Measurements from ENCODE around the gene CDK17. TPM values are rescaled to one million over a fixed set of nuclear protein-coding genes. Genes with fewer than 3 reads are reported as not detected.

CDK17 gene
- total RNA-seq, 6 donors from 2014 or later: 31.5 to 71.8 (median 42.5) TPM

- H3K9me3 ChIP-seq: no peaks in the 10 kb centered on the region
- TF ChIP-seq EP300 (IDR thresholded peaks at IDR 0.05): no peak
- no peak for ATAC-seq (ENCODE audit: low FRiP score in 2 of 2)
- DNase-seq: no peak
- H3K27me3 ChIP-seq: no peaks in the 10 kb centered on the region
- no peak overlapping the region for H3K27ac ChIP-seq
- peaks cover 0 to 15% (median 0%) of the 10 kb centered on the region in 4 donors for H3K36me3 ChIP-seq
- WGBS, 2 donors: 74 to 90% methylated on average over 3 of the region's 3 CpGs
- peaks cover 0 to 8% (median 5%) of the 10 kb centered on the region in 4 donors for H3K4me1 ChIP-seq
- H3K4me3 ChIP-seq: no peak overlapping the region
Measured at GRCh38 chr12:96305665-96306064, 94.6 kb downstream of the CDK17 start.

GRCh38 chr12:96303653-96304052, 96.6 kb downstream of the CDK17 start:
- H3K9me3 ChIP-seq: no peaks in the 10 kb centered on the region
- H3K4me3 ChIP-seq: no peak overlapping the region
- DNase-seq (no peak), ATAC-seq (ENCODE audit: low FRiP score in 2 of 2) (no peak)
- peaks cover 0 to 25% (median 0%) of the 10 kb centered on the region in 4 donors for H3K36me3 ChIP-seq
- H3K27me3 ChIP-seq: no peaks in the 10 kb centered on the region
- H3K4me1 ChIP-seq: peaks cover 0 to 7% (median 5%) of the 10 kb centered on the region in 4 donors
- no peak for TF ChIP-seq POLR2AphosphoS5 (IDR thresholded peaks at IDR 0.05)
- TF ChIP-seq POLR2A (IDR thresholded peaks at IDR 0.05): no peak
- TF ChIP-seq CTCF (IDR thresholded peaks at IDR 0.05): no peak
- no peak for TF ChIP-seq EP300 (IDR thresholded peaks at IDR 0.05)
- H3K27ac ChIP-seq: no peak overlapping the region

- DNase-seq (no peak), ATAC-seq (ENCODE audit: low FRiP score in 2 of 2) (no peak)
- 71 to 73% methylated on average over 2 of the region's 2 CpGs for WGBS, 2 donors
- Histone ChIP-seq H3K9me3 (no peaks in the 10 kb centered on the region), H3K4me3 (no peak overlapping the region), H3K4me1 (peaks cover 0 to 6% (median 4%) of the 10 kb centered on the region in 4 donors), H3K36me3 (peaks cover 0 to 25% (median 0%) of the 10 kb centered on the region in 4 donors), H3K27ac (no peak overlapping the region), H3K27me3 (no peaks in the 10 kb centered on the region)
- no peak for TF ChIP-seq POLR2AphosphoS5 (IDR thresholded peaks at IDR 0.05)
- TF ChIP-seq CTCF (IDR thresholded peaks at IDR 0.05): no peak
- no peak for TF ChIP-seq EP300 (IDR thresholded peaks at IDR 0.05)
- no peak for TF ChIP-seq POLR2A (IDR thresholded peaks at IDR 0.05)
Measured at GRCh38 chr12:96302687-96303310, 97.4 kb downstream of the CDK17 start.

- H3K36me3 ChIP-seq: peaks cover 0 to 33% (median 2%) of the 10 kb centered on the region in 4 donors
- H3K4me1 ChIP-seq: peaks cover 0 to 6% (median 4%) of the 10 kb centered on the region in 4 donors
- ATAC-seq (ENCODE audit: low FRiP score in 2 of 2) (no peak), DNase-seq (no peak)
- H3K27ac ChIP-seq: no peak overlapping the region
- WGBS, 2 donors: 86 to 97% methylated on average over 4 of the region's 4 CpGs
- no peaks in the 10 kb centered on the region for H3K9me3 ChIP-seq
- no peak overlapping the region for H3K4me3 ChIP-seq
- no peak for TF ChIP-seq POLR2AphosphoS5 (IDR thresholded peaks at IDR 0.05)
- TF ChIP-seq EP300 (IDR thresholded peaks at IDR 0.05): no peak
- TF ChIP-seq POLR2A (IDR thresholded peaks at IDR 0.05): no peak
- no peak for TF ChIP-seq CTCF (IDR thresholded peaks at IDR 0.05)
- no peaks in the 10 kb centered on the region for H3K27me3 ChIP-seq
Measured at GRCh38 chr12:96301732-96302131, 98.5 kb downstream of the CDK17 start.

- no peaks in the 10 kb centered on the region for H3K9me3 ChIP-seq
- H3K4me1 ChIP-seq: peaks cover 0 to 6% (median 4%) of the 10 kb centered on the region in 4 donors
- no peak for TF ChIP-seq CTCF (IDR thresholded peaks at IDR 0.05)
- TF ChIP-seq EP300 (IDR thresholded peaks at IDR 0.05): no peak
- no peak for TF ChIP-seq POLR2A (IDR thresholded peaks at IDR 0.05)
- TF ChIP-seq POLR2AphosphoS5 (IDR thresholded peaks at IDR 0.05): no peak
- H3K36me3 ChIP-seq: peaks cover 0 to 34% (median 2%) of the 10 kb centered on the region in 4 donors
- WGBS, 2 donors: 66 to 87% methylated on average over 5 of the region's 5 CpGs
- no peaks in the 10 kb centered on the region for H3K27me3 ChIP-seq
- no peak overlapping the region for H3K27ac ChIP-seq
- ATAC-seq (ENCODE audit: low FRiP score in 2 of 2) (no peak), DNase-seq (no peak)
- no peak overlapping the region for H3K4me3 ChIP-seq
Measured at GRCh38 chr12:96300064-96300463, 100.2 kb downstream of the CDK17 start.
